Ovary (tissue), 3 donors: ENCODE data around the gene ADAMTS12.

ENCODE experiments used
- CTCF ChIP-seq, 3 donors: fragments of 450-650 bp in 2 of 3; fragments of 200-600 bp in 1 of 3; IDR thresholded peaks; one replicate each; pipeline versions ENCODE4 v1.5.1 to v1.8.0; 2016 to 2022; ENCODE audit warnings: antibody characterized with exemption in 3 of 3, mild to moderate bottlenecking in 1 of 3
- EP300 ChIP-seq: sonication (generic); formaldehyde crosslinking; IDR thresholded peaks from one replicate; pipeline ENCODE4 v1.6.1; 2017; ENCODE audit warnings: antibody characterized with exemption
- POLR2A ChIP-seq: fragments of 450-650 bp; IDR thresholded peaks from one replicate; pipeline ENCODE4 v1.6.1; 2017; ENCODE audit warnings: antibody characterized with exemption, mild to moderate bottlenecking, moderate library complexity
- donor health status: DM: no; HTN: no; CAD: no.

DNA sequence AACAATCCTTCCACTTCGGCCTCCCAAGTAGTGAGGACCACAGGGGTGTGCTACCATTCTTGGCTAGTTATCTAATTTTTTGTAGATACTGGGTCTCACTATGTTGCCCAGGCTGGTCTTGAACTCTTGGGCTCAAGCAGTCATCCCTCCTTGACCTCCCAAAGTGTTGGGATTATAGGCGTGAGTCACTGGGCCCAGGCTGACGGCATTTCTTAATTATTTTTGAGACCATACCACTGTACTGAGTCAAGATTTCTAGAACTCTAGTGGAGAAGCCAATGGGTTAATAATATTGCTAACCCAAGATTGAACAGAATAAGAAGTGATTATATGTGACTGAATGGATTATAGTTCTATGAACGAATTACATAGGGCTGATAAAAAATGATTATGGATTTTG is 384.4 kb downstream of the ADAMTS12 start:
- no peak for TF ChIP-seq CTCF (IDR thresholded peaks at IDR 0.05)
- no peak for TF ChIP-seq POLR2A
- TF ChIP-seq EP300 = no peak
